AG08396 (cell line): Measurements from ENCODE around the gene C1orf116.

Source experiments
- DNase-seq: peaks from one replicate; pipeline ENCODE4 v3.0.0; 2012; ENCODE audit warnings: low spot score, mixed read lengths

The C1orf116 gene

GRCh38 chr1:207019661-207020060, 12.9 kb downstream of the C1orf116 start:
- DNase-seq = no peak

- DNase-seq = no peak
These were observed 13.4 kb downstream of the C1orf116 start for GRCh38 chr1:207019161-207019560.

GRCh38 chr1:207018707-207019106, 13.8 kb downstream of the C1orf116 start:
- no peak for DNase-seq

- no peak for DNase-seq
These were observed 14.7 kb downstream of the C1orf116 start for GRCh38 chr1:207017615-207018559.

GRCh38 chr1:207015791-207016190, 16.8 kb downstream of the C1orf116 start:
- no peak for DNase-seq

GRCh38 chr1:207014728-207015127, 17.8 kb downstream of the C1orf116 start:
- no peak for DNase-seq

- DNase-seq = no peak
These were observed 19.1 kb downstream of the C1orf116 start for GRCh38 chr1:207013321-207014085.

- DNase-seq = no peak
These were observed 21.8 kb downstream of the C1orf116 start for GRCh38 chr1:207010726-207011125.

GRCh38 chr1:207009945-207010344, 22.6 kb downstream of the C1orf116 start:
- no peak for DNase-seq

- no peak for DNase-seq
These were observed 23.2 kb downstream of the C1orf116 start for GRCh38 chr1:207009182-207009850.

GRCh38 chr1:207007352-207008033, 25.1 kb downstream of the C1orf116 start:
- peak; percentile 77 for DNase-seq

- DNase-seq = no peak
These were observed 25.6 kb downstream of the C1orf116 start for GRCh38 chr1:207006914-207007313.

GRCh38 chr1:207006083-207006482, 26.5 kb downstream of the C1orf116 start:
- DNase-seq = no peak

- DNase-seq = peak; percentile 58
These were observed 27.4 kb downstream of the C1orf116 start for GRCh38 chr1:207004931-207005830.

GRCh38 chr1:207003210-207003609, 29.3 kb downstream of the C1orf116 start:
- no peak for DNase-seq

- no peak for DNase-seq
These were observed 29.8 kb downstream of the C1orf116 start for GRCh38 chr1:207002724-207003146.

GRCh38 chr1:207001492-207002245, 30.9 kb downstream of the C1orf116 start:
- DNase-seq = no peak

- no peak for DNase-seq
These were observed 31.8 kb downstream of the C1orf116 start for GRCh38 chr1:207000651-207001291.

GRCh38 chr1:206998816-206999215, 33.7 kb downstream of the C1orf116 start:
- no peak for DNase-seq
